Activated naive CD8-positive, alpha-beta T cell treated with anti-CD3 and anti-CD28 coated beads, Interleukin-2, amount 50 U/mL, for 24 hours (primary cell): ENCODE measurements around the gene TMEM44.
"Not testable (repeated sequence)": the region's sequence is repeated elsewhere in the genome, so short reads cannot be mapped to it uniquely, and the experiment has no call there.

ENCODE experiments used
- ATAC-seq: fragments of 150-1000 bp; cut with Tn5 transposase; one replicate; pipeline ENCODE4 v1.10.0; 2021
- DNase-seq: peaks from one replicate; pipeline ENCODE4 v3.0.0; 2021
- H3K27ac Mint-ChIP-seq: one replicate; pipeline ENCODE4 v1.8.0; 2021; ENCODE audit warnings: mild to moderate bottlenecking, mixed read lengths
- H3K27me3 Mint-ChIP-seq: one replicate; pipeline ENCODE4 v1.8.0; 2021; ENCODE audit warnings: mixed read lengths
- H3K36me3 Mint-ChIP-seq: one replicate; pipeline ENCODE4 v1.8.0; 2021; ENCODE audit warnings: low read depth, mixed read lengths
- H3K4me1 Mint-ChIP-seq: one replicate; pipeline ENCODE4 v1.8.0; 2021; ENCODE audit warnings: mixed read lengths
- H3K4me3 Mint-ChIP-seq: one replicate; pipeline ENCODE4 v1.8.0; 2021; ENCODE audit warnings: mild to moderate bottlenecking, moderate library complexity, mixed read lengths
- H3K9me3 Mint-ChIP-seq: one replicate; pipeline ENCODE4 v1.8.0; 2021; ENCODE audit warnings: mixed read lengths

The TMEM44 gene

DNA sequence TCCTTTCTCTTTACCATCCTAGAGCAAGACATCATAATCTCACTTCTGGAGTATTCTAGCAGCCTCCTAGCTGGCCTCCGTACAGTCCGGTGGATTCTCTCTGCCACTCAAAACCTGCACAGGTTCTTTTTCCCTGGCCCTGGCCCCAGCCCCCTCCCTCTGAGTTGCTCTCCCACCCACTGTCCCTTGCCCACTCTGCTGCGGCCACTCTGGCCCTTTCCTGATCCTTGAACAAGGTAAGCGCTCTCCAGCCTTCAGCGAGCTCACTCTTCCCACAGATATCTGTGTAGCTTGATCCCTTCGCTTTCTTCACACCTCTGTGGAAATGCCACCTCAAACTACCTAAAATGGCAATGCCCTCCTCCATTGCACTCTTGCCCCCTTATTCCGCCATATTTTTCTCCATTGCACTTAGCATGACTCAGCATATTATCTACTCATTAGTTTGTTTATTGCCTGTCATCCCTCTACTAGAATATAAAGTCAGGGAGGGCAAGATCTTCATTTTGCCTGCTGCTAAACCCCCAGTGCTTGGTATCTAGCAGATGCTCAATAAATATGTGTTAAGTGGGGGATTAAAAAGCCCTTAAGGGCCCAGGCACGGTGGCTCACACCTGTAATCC, 80.8 kb downstream of the TMEM44 start:
- Mint-ChIP-seq H3K36me3 (no peaks in the 10 kb centered on the region), H3K27ac (no peak overlapping the region), H3K27me3 (peaks cover 4% of the 10 kb centered on the region), H3K9me3 (peaks cover 2% of the 10 kb centered on the region), H3K4me1 (peaks cover 4% of the 10 kb centered on the region), H3K4me3 (no peak overlapping the region)
- no peak for DNase-seq
- ATAC-seq, result no peak

GRCh38 chr3:194549853-194550252, 83.4 kb downstream of the TMEM44 start:
- DNase-seq (no peak), ATAC-seq (no peak)
- Mint-ChIP-seq H3K4me3 (no peak overlapping the region), H3K4me1 (no peaks in the 10 kb centered on the region), H3K9me3 (peaks cover 8% of the 10 kb centered on the region), H3K27me3 (peaks cover 4% of the 10 kb centered on the region), H3K27ac (no peak overlapping the region), H3K36me3 (peaks cover 2% of the 10 kb centered on the region)

DNA sequence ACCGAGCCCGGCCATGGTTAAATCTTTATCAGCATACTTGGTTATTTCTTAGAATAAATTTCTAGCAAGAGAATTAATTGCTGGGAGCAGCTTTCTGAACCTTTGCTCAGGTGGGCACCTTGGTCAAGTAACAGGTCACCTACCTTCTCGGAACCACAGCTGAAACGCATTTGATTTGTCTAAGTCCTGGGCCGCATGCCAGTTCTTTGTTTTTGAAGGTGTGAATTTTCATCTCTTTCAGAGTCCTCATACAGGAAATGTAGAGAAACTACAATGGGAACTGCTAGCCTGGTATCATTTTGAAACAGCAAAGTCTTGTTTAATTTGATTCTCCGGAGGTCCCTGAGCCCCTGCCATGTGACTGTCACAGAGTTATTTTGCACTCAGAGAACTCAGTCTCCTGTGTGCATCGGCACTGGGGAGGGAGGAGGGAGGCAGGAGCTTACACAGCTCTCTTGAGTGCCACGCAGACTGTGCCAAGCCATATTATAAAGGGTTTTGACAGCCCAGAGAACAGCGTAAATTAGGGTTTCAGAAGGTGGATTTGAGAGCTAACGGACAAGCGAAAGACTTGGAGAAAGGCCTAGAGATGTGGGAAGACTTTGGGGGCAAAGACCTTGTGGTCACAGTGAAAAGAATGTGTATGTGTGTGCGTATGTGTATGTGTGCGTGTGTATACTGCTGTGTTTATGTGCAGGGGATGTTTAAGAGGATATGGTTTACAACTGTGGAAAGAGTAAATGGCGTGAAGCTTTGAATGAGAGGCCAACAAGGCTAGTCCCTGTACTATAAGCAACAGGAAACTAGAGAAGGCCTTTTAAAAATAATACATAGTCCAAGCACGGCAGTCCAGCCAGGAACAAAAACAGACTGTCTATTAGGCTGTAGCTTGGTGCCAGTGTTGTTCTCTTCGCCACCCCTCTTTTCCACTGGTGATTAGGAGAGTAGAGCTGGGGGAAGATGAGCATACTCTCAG, 84.6 kb downstream of the TMEM44 start:
- Mint-ChIP-seq H3K36me3 (peaks cover 2% of the 10 kb centered on the region), H3K27ac (no peak overlapping the region), H3K4me3 (no peak overlapping the region), H3K4me1 (no peaks in the 10 kb centered on the region), H3K9me3 (peaks cover 8% of the 10 kb centered on the region), H3K27me3 (peaks cover 4% of the 10 kb centered on the region)
- DNase-seq (no peak), ATAC-seq (no peak)

DNA sequence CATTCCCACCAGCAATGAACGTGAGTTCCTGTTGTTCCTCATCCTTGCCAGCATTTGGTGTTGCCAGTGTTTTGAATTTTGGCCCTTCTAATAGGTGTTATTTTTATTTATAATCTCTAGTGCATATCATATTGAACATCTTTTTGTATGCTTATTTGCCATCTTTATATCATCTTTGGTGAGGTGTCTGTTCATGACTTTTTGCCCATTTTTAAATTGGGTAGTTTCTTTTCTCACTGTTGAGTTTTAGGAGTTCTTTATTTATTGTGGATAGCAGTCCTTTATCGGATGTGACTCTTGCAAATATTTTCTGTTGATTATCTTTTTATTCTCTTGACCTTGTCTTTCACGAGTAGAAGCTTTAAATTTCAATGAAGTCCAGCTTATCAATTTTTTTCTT, 86.2 kb downstream of the TMEM44 start:
- Mint-ChIP-seq H3K4me3 (no peak overlapping the region), H3K9me3 (peaks cover 8% of the 10 kb centered on the region), H3K36me3 (peaks cover 2% of the 10 kb centered on the region), H3K27ac (no peak overlapping the region), H3K27me3 (peaks cover 4% of the 10 kb centered on the region), H3K4me1 (no peaks in the 10 kb centered on the region)
- no peak for ATAC-seq
- no peak for DNase-seq

- not testable (repeated sequence) for H3K27me3 Mint-ChIP-seq, DNase-seq, H3K4me3 Mint-ChIP-seq, H3K27ac Mint-ChIP-seq, H3K4me1 Mint-ChIP-seq, H3K36me3 Mint-ChIP-seq, H3K9me3 Mint-ChIP-seq, ATAC-seq
Measured at GRCh38 chr3:194545538-194545937, 87.7 kb downstream of the TMEM44 start.

DNA sequence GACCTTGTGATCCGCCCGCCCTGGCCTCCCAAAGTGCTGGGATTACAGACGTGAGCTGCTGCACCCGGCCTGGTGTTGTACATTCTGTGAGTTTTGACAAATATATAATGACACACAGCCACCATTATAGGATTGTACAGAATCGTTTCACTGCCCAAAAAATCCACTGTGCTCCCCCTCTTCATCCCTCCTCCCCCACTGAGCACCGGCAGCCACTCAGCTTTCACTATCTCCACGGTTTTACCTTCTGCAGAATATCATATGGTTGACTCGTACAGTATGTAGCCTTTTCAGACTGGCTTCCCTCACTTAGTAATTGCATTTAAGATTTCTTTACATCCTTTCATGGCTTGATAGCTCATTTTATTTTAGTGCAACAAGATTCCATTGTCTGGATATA, 89.7 kb downstream of the TMEM44 start:
- ATAC-seq, result no peak
- no peak overlapping the region for H3K27ac Mint-ChIP-seq
- no peak for DNase-seq
- H3K4me3 Mint-ChIP-seq, result no peak overlapping the region
- peaks cover 8% of the 10 kb centered on the region for H3K9me3 Mint-ChIP-seq
- peaks cover 8% of the 10 kb centered on the region for H3K4me1 Mint-ChIP-seq
- H3K36me3 Mint-ChIP-seq, result peaks cover 2% of the 10 kb centered on the region
- no peaks in the 10 kb centered on the region for H3K27me3 Mint-ChIP-seq

DNA sequence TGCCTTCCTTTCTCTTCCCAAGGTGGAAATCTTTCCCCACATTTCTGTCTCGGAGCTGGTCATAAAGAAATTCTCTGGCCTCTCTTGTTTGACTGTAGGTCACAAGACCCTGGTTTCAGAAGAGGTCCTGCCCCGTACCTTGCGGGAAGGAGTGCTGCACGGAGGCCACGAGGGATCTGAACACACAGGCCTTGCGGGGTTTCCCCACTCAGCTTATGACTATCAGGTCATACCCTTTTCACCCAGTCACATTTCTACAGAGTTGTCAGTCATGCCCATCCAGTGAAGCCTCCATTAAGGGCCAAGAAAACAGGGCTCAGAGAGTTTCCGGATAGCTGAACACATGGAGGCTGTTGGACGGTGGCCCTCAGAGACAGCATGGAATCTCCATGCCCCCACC, 91.7 kb downstream of the TMEM44 start:
- H3K27ac Mint-ChIP-seq, result no peak overlapping the region

GRCh38 chr3:194540274-194540905, 92.8 kb downstream of the TMEM44 start:
- H3K4me1 Mint-ChIP-seq, result peaks cover 8% of the 10 kb centered on the region
- no peak for DNase-seq
- no peak overlapping the region for H3K4me3 Mint-ChIP-seq
- peaks cover 4% of the 10 kb centered on the region for H3K9me3 Mint-ChIP-seq
- H3K36me3 Mint-ChIP-seq, result no peaks in the 10 kb centered on the region
- ATAC-seq, result no peak
- H3K27me3 Mint-ChIP-seq, result no peaks in the 10 kb centered on the region
- no peak overlapping the region for H3K27ac Mint-ChIP-seq

More for the DNA sequence above, 91.7 kb downstream of the TMEM44 start:
- no peak overlapping the region for H3K4me3 Mint-ChIP-seq
- no peaks in the 10 kb centered on the region for H3K9me3 Mint-ChIP-seq
- H3K4me1 Mint-ChIP-seq, result peaks cover 8% of the 10 kb centered on the region
- no peaks in the 10 kb centered on the region for H3K27me3 Mint-ChIP-seq
- ATAC-seq, result no peak
- no peaks in the 10 kb centered on the region for H3K36me3 Mint-ChIP-seq
- DNase-seq, result no peak

GRCh38 chr3:194539498-194539897, 93.7 kb downstream of the TMEM44 start:
- H3K27ac Mint-ChIP-seq, result no peak overlapping the region
- no peak overlapping the region for H3K4me3 Mint-ChIP-seq
- no peaks in the 10 kb centered on the region for H3K27me3 Mint-ChIP-seq
- H3K4me1 Mint-ChIP-seq, result peaks cover 8% of the 10 kb centered on the region
- H3K36me3 Mint-ChIP-seq, result no peaks in the 10 kb centered on the region
- ATAC-seq, result no peak
- peaks cover 11% of the 10 kb centered on the region for H3K9me3 Mint-ChIP-seq
- DNase-seq, result no peak

DNA sequence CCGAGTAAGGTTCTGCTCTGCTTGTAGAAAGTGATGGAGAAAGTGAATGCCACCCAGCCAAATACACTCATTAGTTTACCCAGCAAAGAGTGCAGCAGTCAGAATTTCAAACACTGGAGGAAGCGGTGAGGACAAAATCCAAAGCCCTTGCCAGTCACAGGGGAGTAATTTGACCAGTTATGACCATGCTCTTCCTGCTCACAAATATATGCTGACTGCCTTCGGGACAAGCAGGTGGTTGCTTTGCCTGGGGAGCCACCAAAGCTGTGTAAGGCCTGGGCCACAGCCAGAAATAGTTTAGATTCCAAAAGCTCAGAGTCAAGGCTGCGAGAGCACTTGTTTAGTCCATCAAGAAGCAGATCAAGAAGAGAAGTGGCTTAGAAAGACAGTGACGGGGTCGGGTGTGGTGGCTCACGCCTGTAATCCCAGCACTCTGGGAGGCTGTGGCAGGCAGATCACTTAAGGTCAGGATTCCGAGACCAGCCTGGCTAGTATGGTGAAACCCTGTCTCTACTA, 95.4 kb downstream of the TMEM44 start:
- Mint-ChIP-seq H3K27me3 (no peaks in the 10 kb centered on the region), H3K4me3 (no peak overlapping the region), H3K4me1 (peaks cover 8% of the 10 kb centered on the region), H3K36me3 (no peaks in the 10 kb centered on the region), H3K9me3 (peaks cover 19% of the 10 kb centered on the region), H3K27ac (no peak overlapping the region)
- no peak for ATAC-seq
- no peak for DNase-seq
